AML-193 (cell line): Measurements from ENCODE around the gene CFAP299.
A peak's percentile ranks its signal among the peaks of the same experiment; 100 is the strongest.

Experiments
- DNase-seq, 2 experiments: peaks; one replicate each; lab custom pipeline; 2025; lab: John Stamatoyannopoulos, UW

Gene CFAP299

GRCh38 chr4:80831383-80832361, 496.1 kb downstream of the CFAP299 start:
- DNase-seq: no peak

DNA sequence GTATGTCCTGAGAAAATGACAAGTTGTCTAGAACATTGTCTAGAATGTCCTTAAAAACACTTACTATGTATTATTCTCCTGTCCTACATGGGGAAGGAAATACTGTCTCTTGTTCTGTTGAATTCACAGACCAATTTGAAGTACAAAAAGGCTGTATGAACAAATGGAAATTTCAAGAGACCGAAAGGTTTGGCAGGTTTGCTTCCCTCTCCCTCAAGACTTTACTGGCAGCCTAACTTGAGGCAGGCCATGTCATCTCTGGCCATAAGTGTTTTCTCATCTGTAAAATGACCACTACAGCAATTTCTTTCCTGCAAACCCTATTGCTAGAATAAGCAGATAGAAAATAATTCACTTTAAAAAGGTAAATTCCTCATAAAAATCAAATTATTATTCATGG, 503.8 kb downstream of the CFAP299 start:
- no peak for DNase-seq

DNA sequence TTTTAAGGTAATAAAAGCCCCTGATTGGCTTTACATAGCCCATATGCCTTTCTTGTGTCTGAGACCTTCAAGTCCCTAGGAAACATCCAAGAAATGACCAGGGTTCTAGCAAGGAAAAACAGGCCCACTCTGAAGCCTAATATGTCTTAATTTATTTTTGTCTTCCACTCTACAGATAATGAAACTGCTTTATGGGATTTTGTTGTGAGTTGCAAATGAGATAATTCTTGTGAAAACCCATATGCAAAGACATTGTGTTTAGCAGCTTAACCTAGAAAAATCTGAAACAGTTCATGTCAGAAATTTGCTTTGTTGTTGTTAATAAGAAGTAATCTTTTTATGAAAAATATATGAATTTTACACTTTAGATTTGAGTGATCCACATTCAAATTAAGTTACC, 504.3 kb downstream of the CFAP299 start:
- no peak for DNase-seq

DNA sequence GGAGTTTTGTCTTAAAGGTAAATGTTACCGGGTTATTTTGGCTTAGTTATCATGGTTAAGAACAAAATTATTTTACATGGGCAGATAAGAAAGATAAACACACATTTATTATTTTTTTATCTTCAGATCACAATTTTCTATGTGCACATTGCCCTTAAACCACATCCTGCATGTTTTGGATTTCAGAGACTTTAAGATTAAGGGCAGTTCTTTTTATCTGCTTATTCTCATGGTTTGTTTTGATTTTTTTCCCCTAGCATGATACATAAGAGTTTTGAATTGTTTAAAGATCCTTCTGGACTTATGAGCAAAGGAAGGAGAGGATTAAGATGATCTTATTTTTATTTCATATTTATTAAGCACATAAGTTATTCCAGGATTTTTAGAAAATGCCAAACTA, 504.9 kb downstream of the CFAP299 start:
- no peak for DNase-seq

DNA sequence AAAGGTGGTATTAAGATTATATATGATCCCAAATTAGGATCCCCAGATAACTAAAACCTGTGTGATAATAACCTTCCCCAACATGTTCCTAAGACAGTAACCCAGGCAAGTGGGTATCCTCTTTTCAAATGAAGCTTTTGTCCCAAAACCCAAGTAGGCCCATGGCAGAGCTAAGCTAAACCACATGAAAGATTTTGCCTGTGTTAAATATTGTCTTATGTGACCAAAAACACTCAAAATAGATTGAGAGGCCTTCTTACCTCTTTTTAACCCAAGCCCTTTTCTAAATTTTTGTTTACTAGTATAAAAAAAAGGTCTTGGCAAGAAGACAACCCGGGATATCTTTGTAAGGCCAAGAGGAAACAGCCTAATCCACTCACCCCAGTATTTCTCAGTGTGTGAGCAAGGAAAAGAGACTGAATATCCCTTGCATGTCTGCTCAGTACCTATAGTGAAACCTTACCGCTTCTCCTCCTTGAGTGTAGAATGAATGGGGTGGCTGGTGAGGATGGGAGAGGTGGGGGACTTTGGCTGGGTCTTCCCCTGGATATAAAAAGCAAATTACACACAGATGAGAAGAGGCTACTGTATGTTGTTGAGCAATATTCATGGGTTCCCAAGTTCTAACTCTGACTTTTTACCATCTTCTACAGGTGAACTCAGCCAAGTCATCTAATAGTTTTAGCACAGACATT, 506.2 kb downstream of the CFAP299 start:
- no peak for DNase-seq

GRCh38 chr4:80846210-80846609, 510.7 kb downstream of the CFAP299 start:
- no peak for DNase-seq

- no peak for DNase-seq
Measured at GRCh38 chr4:80852061-80852460, 516.5 kb downstream of the CFAP299 start.

DNA sequence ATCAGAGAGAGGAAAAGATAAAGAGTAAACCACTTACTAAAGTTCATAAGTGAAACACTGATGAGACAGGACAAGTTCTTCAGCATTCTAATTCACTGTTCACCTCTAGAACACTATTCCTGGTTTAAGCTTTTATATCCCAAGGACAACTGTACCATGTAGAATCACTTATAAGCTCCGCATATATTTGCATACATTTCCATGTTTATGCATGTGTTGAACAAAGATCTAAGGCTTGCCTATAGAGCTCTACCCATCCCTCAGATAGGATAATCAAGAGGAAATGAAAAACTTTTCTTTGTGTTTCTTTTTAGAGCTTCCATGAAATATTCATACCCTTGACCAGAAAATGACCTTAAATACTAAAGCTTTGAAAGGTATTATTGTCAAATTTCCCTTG, 538.0 kb downstream of the CFAP299 start:
- no peak for DNase-seq

- no peak for DNase-seq
Measured at GRCh38 chr4:80874979-80875378, 539.4 kb downstream of the CFAP299 start.

DNA sequence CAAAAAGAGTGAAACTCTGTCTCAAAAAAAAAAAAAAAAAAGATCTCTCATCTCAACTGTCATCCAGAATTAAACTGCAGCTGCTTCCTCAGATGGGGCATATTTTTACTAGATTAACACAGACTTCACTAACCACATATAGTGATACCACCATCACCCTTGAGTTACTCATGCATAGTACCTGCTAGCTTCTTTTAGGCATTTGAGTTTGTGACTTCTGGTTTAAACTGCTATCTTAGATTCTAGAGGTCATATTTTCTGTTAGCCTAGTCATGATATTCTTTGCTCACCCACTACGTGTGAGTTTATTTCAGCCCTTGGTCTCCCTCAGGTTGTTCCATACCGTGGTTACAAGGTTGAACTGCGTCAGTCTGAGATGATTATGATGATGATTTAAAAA, 540.1 kb downstream of the CFAP299 start:
- DNase-seq: no peak

- no peak for DNase-seq
Measured at GRCh38 chr4:80876810-80877209, 541.3 kb downstream of the CFAP299 start.

DNA sequence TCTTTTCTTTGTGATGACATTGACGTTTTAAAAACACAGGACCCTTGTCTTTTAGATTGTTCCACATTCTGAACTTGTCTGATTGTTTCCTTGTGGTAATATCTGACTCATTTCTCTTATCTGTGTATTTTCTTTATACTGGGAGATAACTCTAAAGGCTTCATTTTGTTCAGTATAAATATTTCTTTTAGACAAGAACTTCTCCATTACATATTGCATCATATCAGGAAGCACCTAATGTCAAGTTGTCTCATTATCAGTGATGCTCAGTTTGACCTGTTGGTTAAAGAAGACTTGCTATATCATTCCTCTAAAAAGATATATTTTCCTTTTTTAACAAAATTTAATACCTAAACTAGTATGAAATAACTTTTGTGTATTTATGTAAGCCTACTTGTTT, 542.7 kb downstream of the CFAP299 start:
- no peak for DNase-seq

DNA sequence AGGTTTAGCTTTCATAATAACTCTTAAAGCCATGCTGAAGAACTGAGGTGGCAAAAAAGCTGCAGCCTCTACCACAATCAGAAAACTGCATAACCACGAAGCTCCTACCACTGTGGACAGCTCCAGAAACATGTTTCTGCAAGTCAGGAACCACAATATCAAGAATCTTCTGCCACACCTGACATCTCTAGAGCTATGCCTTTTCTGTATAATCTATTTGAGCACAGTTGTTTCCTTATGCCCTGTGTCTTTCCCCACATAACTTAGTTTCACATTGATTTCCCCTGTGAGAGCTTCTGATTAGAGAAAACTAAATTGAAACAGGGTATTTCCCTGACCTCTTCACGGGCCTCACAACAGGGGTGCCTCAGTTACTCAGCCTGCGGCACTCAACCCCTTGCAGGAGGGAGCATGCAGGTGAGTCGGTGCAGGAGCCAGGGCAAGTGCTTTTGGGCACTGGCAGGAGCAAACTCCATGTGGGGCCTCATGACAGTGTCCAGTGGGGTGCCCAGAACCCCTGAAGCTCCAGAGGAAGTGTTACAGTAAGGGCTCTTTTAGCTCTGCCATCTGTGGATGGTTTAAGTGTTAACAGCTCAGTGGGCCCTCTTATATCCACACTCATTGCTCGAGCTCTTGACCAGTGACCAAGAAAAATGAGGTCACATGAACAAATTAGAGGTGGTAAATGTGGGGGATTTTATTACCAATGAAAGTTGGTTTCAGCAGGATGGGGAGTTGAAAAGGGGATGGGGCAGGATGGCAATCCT, 562.2 kb downstream of the CFAP299 start:
- DNase-seq: no peak

DNA sequence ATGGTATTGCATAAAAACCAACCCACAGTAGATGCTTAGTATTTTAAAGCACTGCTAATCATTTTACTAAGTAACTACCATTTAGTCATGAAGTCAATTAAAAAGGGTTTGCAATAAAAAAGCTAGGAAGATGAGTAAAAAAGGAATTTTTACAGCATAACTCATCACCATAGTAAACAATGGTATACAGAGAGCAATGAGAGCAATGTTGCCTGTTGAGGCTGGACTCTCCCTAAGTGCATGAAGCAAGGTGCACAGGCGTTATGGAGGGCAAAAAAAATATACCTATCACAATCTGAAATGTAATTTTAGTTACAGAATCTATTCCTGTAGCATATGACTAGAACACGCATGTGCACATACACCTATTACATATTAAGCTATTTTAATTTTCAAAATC, 565.4 kb downstream of the CFAP299 start:
- no peak for DNase-seq

DNA sequence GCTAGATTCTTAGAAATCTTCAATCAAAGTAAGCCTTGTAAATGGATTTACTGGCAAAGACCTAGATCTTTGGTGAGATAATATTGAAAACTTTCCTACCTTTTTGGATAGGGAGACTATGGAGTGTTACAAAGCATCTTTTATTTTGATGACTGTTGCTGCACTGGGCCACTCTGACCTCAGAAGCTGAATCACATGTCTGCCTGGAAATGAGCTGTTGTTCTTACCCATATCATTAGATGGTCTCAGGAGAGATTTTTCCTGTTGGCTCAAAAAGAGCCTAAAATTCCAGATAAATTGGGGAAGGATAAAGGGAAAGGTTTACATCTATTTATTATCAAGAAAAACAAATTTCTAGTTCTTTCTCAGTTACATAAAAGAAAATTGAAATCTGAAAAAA, 567.5 kb downstream of the CFAP299 start:
- DNase-seq: no peak

GRCh38 chr4:80909938-80910337, 574.4 kb downstream of the CFAP299 start:
- no peak for DNase-seq

GRCh38 chr4:80911458-80911857, 575.9 kb downstream of the CFAP299 start:
- DNase-seq: no peak

- DNase-seq: no peak
Measured at GRCh38 chr4:80912350-80912749, 576.8 kb downstream of the CFAP299 start.

GRCh38 chr4:80913381-80913780, 577.9 kb downstream of the CFAP299 start:
- peak; percentile 47 to 60 for DNase-seq

GRCh38 chr4:80916770-80917169, 581.2 kb downstream of the CFAP299 start:
- no peak for DNase-seq

DNA sequence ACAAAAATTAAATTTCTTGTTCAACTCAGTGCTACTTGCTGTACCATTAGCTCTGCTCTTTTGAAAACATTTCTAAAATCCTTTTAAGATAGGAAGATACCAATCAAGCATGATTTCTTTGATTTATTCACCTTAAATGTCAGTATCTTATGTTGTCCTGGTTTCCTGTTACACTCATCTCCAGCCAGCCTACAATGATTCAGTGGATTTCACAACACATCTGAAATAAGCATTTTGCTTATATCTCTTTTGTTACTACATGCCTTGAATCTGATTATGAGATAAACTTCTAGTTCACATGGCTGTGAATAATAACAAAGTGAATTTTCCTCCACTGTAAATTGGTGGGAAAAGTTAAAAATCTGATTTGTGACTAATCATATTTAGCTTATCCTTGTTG, 582.5 kb downstream of the CFAP299 start:
- no peak for DNase-seq

DNA sequence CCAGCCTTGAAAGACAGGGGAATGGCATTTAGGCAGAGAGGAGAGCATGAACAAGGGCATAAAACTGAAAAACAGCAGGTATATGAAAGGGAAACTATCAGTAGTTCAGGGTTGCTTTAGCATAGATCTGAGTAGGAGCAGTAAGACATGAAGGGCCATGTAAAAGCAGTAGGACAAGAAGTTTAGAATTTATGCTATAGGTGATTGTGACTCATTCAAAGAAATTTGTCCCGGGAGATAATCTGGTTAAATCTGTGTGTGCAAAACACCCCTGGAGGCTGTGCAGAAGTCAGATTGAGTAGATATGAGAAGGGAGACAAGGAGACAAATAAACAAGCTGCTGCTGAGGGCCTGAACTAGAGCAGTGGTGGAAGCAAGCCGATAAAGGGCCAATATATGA, 585.9 kb downstream of the CFAP299 start:
- no peak for DNase-seq

DNA sequence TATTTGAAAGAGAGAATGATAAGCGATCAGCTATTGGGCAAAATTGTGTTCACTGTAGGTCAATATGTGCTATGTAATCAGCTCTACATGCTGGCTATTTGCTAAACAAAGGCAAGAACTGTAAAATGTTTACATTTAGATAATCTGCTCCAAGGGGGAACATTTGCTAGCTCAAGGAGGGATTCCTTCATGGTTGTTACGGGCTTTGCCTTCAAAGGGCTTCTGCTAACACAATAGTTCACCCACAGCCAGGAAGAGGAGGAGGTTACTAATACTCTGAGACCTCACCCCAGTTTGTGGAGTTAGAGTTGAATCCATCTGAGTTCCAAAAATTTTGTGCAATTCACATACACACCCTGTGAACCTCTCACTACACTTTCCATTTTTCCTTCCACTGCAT, 587.4 kb downstream of the CFAP299 start:
- DNase-seq: no peak
